GM18519 (cell line): ENCODE measurements around the gene AMZ2.

Experiments
- ATAC-seq: cut with Tn5 transposase; IDR thresholded peaks from one replicate; pipeline ENCODE4 v1.9.1; 2021; ENCODE audit warnings: mild to moderate bottlenecking, moderate library complexity; ENCODE audit not compliant: unreplicated experiment, low FRiP score

AMZ2 gene

DNA sequence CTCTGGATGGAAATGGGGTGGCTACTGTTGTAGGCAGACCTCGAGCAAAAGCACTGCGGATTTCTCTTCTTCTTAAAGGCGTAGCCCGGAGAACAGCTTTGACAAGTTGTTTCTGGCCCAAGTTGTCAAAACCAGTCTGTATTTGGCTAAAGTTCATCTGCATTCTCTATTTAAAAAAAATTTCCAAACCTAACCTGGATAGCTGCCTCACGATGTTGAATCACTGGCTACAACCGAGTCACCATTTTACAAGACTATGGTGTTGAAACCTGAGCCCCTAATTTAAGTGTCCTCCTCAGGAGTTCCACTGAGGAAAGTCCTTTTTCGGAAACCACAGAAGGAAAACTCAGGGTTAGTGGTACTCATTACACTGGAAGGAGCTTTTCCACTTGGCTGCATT, 41.6 kb downstream of the AMZ2 start:
- ATAC-seq, result no peak

DNA sequence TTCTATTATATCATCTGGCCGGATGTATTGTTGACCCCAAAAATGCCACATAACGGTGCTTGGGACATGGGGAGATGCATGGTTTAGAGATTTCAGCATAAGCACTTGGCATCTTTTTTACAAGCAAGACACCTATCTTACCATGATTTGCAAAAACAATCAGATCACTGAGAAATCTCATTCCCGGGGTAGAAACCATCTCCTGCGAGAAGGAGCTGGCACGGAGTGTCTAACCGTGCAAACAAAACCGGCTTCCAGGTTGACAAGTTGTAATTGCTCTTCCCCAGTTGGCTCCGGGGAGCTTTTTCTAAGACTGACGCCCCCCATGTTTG, 42.1 kb downstream of the AMZ2 start:
- no peak for ATAC-seq

DNA sequence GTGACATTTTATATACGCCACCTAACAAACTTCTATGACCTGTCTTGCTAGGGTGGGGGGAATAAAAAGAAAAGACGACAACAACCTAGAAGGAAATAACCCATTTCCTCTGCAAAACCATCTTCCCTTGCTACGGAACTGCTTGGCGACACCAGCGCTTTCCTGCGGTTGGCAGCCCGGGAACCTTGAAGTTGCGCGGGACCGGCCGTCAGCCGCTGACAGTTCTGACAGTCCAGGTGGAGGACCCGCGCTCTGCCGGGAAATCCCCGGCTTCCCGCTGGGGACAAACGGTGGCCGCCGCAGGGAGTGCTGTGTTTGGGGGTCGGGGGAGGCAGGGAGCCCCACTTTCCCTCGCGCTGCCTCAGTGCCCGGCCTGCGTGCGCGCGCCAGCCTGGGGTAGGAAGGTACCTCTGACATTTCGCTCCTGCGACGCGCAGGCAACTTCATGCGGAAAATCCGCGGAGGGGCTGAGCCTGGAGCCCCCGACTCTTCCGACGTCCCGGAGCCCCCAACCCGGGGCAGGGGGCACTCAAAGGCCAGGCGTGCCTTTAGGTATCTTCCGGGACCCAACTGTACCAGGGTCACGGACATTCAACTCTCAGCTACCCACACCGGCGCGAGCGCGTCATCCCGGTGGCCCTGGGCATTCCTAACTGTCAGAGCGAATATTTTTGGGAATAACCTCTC, 42.6 kb downstream of the AMZ2 start:
- ATAC-seq, result no peak

DNA sequence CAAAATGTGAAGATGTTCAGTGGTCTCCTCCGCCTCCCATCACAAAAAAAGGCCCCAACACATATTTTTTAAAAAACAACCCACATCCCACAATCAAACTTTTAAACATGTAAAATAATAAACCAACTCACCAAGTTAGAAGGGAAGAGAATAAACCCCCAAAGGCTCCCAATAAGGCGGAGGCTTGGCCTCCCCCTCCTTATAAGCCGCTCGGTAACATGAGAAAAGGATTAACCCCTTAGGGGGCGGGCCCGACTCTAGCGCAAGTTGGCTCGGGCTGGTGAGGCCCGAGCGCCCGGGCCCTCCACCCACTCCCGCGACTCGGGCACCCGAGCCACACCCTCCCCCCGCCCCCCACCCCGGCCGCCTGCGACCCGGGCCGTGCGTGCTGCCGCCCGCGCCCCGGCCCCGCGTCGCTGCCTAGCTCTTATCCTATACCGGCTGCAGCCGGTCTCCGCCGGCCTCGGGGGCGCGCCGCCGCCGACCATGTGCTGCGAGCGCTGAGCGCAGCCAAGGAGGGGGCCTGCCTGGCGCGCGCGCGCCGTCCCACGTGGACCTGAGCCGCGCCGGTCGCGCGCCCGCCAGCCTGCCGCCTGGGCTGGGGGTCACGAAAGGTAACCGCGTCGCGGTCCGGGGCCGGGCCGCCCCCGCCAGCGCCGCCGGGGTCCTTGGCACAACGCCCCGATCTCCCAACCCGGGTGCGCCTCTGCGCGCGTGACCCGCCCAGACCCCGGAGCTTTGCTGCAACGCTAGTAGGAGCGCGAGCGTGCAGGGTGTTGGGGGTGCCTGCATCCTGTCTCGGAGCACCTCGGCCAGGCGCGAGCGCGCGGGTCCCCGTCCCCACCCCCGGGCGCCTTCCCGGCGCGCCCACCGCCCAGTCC, 43.4 kb downstream of the AMZ2 start, which contains the start of the genes ARSG and SLC16A6:
Gene ARSG, plus strand, starts transcription at position 541 of the 881 bp plus-strand sequence. CDS start 15,999 bp downstream, outside the sequence.
Gene SLC16A6, minus strand, starts transcription at position 173 of the 881 bp plus-strand sequence. CDS start 12,807 bp downstream, outside the sequence.
- peak; percentile 46 for ATAC-seq

DNA sequence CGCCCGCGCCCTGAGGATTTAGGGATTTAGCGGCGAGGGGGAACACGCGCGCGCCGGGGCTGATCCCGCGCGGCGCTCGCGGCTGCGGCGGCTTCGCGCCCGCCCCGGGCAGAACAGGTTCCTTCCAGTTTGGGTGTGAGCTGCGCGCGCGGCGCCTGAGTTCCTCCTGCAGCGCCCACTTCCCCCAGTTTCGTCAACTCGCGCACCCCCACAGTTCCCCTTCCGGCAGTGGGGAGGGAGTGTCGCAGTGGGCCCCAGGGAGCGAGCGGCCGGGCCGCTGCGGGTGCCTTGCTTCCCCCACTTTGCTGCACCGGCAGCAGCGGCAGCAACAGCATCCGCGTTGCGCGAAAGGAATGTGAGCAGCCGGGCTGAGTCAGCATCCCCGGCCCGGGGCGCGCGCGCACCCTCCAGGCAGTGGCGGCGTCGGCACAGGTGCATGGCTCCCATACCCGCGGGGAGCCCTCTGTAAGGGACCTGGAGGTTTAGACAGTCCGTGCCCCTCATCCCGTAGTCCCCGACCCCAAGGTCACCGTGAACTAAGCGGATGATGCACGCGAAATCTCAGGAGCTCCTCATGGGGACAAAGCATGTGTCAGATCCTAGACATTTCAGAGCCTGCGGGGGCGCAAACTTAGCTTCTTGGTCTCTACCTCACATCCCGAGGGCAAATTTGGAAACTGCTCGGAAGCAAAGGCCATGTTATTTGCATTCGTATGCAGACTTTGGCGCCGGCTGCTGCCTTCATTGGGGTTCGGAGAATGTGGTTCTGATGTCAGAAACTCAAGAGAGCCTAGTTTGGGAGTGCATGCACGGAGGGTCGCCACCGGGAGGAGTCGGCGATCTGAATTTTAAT, 44.2 kb downstream of the AMZ2 start:
- ATAC-seq, result peak; percentile 37

GRCh38 chr17:68292689-68293040, 44.8 kb downstream of the AMZ2 start:
- ATAC-seq, result no peak

- no peak for ATAC-seq
These were observed 45.8 kb downstream of the AMZ2 start for GRCh38 chr17:68293490-68294195.

- no peak for ATAC-seq
These were observed 46.3 kb downstream of the AMZ2 start for GRCh38 chr17:68294196-68294555.

DNA sequence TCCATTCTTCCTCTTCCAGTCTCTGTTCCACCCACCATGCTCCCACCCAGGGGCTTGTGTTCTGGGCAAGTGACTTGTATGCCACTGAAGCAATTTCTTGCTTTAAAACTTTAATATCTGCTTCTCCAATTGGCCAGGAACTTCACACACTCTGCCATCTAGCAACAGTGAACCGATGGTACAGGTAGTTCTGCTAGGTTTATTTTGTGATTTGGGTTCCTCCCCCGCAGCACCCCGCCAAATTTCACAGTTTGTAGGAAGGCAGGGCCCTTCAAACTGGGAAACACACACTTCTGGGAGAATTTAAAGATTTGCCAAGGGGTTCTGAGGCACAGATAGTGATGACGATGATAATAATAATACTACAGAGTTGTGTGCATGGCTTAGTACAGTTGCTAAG, 46.8 kb downstream of the AMZ2 start:
- no peak for ATAC-seq

DNA sequence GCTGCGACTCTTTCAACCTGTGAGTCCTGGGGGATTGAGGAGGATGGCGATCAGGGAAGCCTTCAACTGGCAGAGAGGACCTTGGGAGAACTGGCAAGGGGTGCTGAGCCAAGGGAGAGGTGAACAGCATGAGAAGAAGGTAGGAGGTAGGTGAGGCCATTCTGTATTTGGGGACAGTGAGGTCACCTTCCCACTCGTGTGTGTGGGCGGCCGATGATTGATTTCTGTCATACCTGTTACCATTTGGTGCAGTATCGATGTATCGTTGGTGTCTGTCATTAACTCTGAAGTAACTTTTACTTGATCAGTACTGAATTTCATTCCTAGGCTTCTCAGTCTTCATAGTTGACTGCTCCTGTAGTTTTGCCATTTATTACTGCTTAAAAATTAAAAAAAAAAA, 47.2 kb downstream of the AMZ2 start:
- ATAC-seq, result no peak

- ATAC-seq, result no peak
These were observed 48.7 kb downstream of the AMZ2 start for GRCh38 chr17:68296217-68297191.

GRCh38 chr17:68297195-68297594, 49.4 kb downstream of the AMZ2 start:
- no peak for ATAC-seq

- no peak for ATAC-seq
These were observed 50.8 kb downstream of the AMZ2 start for GRCh38 chr17:68298601-68299000.

GRCh38 chr17:68299817-68300216, 52.0 kb downstream of the AMZ2 start:
- no peak for ATAC-seq

DNA sequence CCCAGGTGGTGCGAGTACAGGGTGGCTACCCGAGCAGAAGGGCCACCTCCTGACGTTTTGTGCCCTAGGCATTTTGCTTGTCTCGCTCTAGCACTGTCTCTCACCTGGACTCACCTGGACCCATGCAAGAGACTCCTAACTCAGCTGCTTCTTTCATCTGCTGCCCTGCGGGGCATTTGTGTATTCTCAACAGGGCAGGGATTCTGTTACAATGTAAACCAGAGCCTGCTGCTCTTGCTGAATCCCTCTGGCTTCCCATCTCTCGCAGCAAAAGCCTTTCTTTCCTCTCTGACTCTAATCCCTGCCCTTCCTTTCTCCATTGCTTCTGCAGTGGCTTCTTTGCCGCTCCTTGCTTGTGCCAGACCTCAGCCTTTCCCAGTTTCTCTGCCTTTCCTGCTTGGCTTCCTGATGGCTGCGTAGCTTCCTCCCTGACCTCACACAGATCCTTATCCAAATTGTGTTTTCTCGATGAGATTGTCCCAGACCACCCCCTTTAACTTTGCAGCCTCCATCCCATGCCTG, 53.7 kb downstream of the AMZ2 start:
- no peak for ATAC-seq

- ATAC-seq, result no peak
These were observed 54.3 kb downstream of the AMZ2 start for GRCh38 chr17:68302066-68302564.

DNA sequence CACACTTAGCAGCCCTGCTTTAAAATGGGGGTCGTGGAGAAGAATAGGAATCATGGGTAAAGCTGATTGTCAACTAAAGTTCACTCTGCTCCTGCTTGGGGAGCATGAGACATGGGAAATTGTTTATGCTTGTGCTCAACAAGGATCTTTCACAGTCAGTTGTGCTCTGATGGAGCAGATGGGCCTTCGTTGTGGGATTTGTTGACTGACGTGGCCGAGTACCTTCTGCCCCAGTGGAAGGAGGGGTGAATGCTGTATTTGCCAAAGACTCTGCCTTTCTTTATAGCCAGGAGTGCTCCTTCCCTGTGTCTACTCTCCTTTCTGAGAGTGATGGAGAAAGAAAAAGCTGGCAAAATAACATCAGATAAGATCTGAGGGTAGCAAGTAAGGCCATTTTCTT, 54.8 kb downstream of the AMZ2 start:
- no peak for ATAC-seq

DNA sequence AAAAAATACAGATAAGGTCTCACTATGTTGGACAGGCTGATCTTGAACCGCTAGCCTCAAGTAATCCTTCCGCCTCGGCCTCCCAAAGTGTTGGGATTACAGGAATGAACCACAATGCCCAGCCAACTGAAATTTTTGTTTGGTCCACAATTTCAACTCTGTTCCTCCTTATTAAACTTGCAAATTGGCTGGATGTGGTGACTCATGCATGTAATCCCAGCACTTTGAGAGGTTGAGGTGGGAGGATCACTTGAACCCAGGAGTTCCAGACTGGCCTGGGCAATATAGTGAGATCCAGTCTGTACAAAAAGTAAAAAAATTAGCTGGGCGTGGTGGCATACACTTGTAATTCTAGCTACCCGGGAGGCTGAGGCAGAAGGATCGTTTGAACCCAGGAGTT, 56.9 kb downstream of the AMZ2 start:
- no peak for ATAC-seq

GRCh38 chr17:68305142-68305541, 57.3 kb downstream of the AMZ2 start:
- no peak for ATAC-seq
